ENCODE results near the gene KLHL26. TPM values are rescaled to one million over a fixed set of nuclear protein-coding genes. Genes with fewer than 3 reads are reported as not detected.

The KLHL26 gene
- total RNA-seq, 1 donor from 2014 or later = 6.2 TPM

DNA sequence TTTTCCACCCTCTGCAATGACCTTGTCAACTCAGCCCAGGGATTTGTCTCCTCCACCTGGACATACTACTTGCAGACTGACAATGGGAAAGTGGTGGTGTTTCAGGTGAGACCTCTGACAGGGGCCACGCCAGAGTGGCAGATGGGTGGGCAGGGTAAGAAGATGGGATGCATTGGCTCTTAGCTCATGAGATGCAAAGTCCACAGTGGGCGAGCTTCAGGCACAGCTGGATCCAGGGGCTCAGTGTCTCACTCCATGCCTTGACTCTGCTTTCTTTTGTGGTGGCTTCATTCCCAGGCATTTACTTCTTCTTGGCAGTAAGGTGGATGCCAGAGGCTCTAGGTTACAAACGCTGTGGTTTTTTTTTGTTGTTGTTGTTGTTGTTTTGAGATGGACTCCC is 20.8 kb upstream of the KLHL26 start:
- Histone ChIP-seq H3K27ac (replicated peaks) (no peak overlapping the region), H3K9me3 (replicated peaks) (no peaks in the 10 kb centered on the region), H3K4me1 (peaks cover 27% of the 10 kb centered on the region), H3K27me3 (ENCODE audit: low read depth) (peaks cover 88% of the 10 kb centered on the region), H3K4me3 (no peak overlapping the region), H3K36me3 (no peaks in the 10 kb centered on the region)
- TF ChIP-seq, protein P1, sequence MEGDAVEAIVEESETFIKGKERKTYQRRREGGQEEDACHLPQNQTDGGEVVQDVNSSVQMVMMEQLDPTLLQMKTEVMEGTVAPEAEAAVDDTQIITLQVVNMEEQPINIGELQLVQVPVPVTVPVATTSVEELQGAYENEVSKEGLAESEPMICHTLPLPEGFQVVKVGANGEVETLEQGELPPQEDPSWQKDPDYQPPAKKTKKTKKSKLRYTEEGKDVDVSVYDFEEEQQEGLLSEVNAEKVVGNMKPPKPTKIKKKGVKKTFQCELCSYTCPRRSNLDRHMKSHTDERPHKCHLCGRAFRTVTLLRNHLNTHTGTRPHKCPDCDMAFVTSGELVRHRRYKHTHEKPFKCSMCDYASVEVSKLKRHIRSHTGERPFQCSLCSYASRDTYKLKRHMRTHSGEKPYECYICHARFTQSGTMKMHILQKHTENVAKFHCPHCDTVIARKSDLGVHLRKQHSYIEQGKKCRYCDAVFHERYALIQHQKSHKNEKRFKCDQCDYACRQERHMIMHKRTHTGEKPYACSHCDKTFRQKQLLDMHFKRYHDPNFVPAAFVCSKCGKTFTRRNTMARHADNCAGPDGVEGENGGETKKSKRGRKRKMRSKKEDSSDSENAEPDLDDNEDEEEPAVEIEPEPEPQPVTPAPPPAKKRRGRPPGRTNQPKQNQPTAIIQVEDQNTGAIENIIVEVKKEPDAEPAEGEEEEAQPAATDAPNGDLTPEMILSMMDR (IDR thresholded peaks at IDR 0.05; ENCODE audit: borderline replicate concordance) = no peak
- intact Hi-C loops (cut with micrococcal nuclease) = no loop called here
- DNase-seq = no peak

DNA sequence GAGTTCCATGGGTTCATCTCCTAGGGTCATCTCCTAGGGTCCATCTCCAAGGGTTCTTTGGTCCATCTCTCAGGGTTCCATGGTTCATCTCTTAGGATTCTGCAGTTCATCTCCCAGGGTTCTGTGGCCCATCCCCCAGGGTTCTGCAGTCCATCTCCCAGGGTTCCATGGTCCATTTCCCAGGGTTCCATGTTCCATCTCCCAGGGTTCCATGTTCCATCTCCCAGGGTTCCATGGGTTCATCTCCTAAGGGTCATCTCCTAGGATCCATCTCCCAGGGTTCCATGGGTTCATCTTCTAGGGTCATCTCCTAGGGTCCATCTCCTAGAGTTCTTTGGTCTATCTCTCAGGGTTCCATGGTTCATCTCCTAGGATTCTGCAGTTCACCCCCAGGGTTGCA is 19.3 kb upstream of the KLHL26 start:
- Histone ChIP-seq H3K9me3 (replicated peaks) (no peaks in the 10 kb centered on the region), H3K4me1 (peaks cover 12% of the 10 kb centered on the region), H3K4me3 (no peak overlapping the region), H3K36me3 (no peaks in the 10 kb centered on the region), H3K27me3 (ENCODE audit: low read depth) (peaks cover 73% of the 10 kb centered on the region), H3K27ac (replicated peaks) (no peak overlapping the region)
- intact Hi-C loops (cut with micrococcal nuclease) = no loop called here
- DNase-seq = no peak
- TF ChIP-seq, protein P1 (IDR thresholded peaks at IDR 0.05; ENCODE audit: borderline replicate concordance) = no peak

DNA sequence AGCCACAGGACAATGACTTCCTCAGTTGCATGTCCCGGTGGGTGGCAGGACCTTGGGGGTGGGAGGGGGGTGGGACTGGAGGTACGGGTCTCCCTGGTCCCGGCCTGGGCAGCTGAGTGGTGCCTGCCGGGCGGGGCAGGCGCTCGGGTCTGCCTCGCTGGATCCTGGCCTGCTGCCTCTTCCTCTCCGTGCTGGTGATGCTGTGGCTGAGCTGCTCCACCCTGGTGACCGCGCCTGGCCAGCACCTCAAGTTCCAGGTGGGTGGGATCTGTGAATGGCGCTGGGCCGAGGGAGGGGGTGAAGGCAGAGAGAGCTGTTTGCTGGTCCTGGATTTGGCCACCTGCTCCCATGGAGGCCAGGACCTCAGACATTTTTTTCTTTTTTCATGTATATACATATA is 18.6 kb upstream of the KLHL26 start:
- Histone ChIP-seq H3K27me3 (ENCODE audit: low read depth) (peaks cover 66% of the 10 kb centered on the region), H3K9me3 (replicated peaks) (no peaks in the 10 kb centered on the region), H3K36me3 (no peaks in the 10 kb centered on the region), H3K27ac (replicated peaks) (no peak overlapping the region), H3K4me3 (no peak overlapping the region), H3K4me1 (peaks cover 5% of the 10 kb centered on the region)
- TF ChIP-seq, protein P1 (IDR thresholded peaks at IDR 0.05; ENCODE audit: borderline replicate concordance) = no peak
- DNase-seq = no peak
- intact Hi-C loops (cut with micrococcal nuclease) = no loop called here

DNA sequence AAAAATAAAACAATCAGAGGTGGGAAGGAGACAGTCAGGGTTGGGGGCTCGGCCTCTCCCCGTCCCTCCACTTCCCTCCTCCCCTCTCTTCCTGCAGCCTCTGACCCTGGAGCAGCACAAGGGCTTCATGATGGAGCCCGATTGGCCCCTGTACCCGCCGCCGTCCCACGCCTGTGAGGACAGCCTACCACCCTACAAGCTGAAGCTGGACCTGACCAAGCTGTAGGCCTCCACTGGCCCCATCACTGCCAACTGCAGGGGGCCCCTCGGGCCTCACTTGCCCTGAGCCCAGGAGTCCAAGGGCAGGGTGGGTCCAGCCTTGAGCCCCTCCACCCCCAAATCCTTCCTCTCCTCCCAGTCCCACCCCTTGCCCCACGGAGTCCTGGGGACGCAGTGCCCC is 16.5 kb upstream of the KLHL26 start:
- no peaks in the 10 kb centered on the region for H3K9me3 ChIP-seq (replicated peaks)
- no peak overlapping the region for H3K27ac ChIP-seq (replicated peaks)
- DNase-seq = no peak
- no peaks in the 10 kb centered on the region for H3K4me1 ChIP-seq
- intact Hi-C loops (cut with micrococcal nuclease) = no loop called here
- TF ChIP-seq, protein P1 (IDR thresholded peaks at IDR 0.05; ENCODE audit: borderline replicate concordance) = no peak
- no peaks in the 10 kb centered on the region for H3K36me3 ChIP-seq
- no peak overlapping the region for H3K4me3 ChIP-seq
- H3K27me3 ChIP-seq (ENCODE audit: low read depth) = peaks cover 45% of the 10 kb centered on the region

DNA sequence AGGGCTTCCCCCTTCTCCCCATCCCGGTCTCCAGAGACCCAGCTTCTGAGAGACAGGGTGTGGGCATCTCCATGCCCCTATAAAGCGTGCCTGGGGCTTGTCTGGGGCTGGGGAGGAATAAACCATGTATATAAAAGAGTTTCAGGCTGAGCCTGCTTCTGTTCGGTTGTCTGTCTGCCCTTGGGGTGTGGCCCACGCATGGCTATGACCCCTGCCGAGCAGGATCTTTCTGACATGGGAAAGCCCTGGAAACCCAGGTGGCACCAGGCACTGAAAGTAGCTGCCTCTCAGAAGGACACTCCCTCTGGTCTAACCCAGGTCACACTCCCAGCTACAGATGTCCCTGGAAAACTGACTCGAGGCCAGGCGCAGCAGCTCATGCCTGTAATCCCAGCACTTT is 15.9 kb upstream of the KLHL26 start:
- Histone ChIP-seq H3K4me3 (no peak overlapping the region), H3K9me3 (replicated peaks) (no peaks in the 10 kb centered on the region)

More for the DNA sequence above, 15.9 kb upstream of the KLHL26 start:
- DNase-seq = no peak
- no peaks in the 10 kb centered on the region for H3K4me1 ChIP-seq
- intact Hi-C loops (cut with micrococcal nuclease) = no loop called here
- H3K36me3 ChIP-seq = no peaks in the 10 kb centered on the region
- H3K27me3 ChIP-seq (ENCODE audit: low read depth) = peaks cover 39% of the 10 kb centered on the region
- H3K27ac ChIP-seq (replicated peaks) = no peak overlapping the region
- TF ChIP-seq, protein P1 (IDR thresholded peaks at IDR 0.05; ENCODE audit: borderline replicate concordance) = no peak
